Adrenal gland (tissue), 5 donors: ENCODE results near the gene RNF112.

Source experiments
- POLR2A ChIP-seq, 2 donors: fragments of 450-650 bp; IDR thresholded peaks; one replicate each; pipeline ENCODE4 v1.6.1; 2017; ENCODE audit warnings: antibody characterized with exemption in 2 of 2, mild to moderate bottlenecking in 2 of 2, moderate library complexity in 1 of 2
- TF ChIP-seq, protein P1 (sequence below), 6 experiments: fragments of 450-650 bp in 4 of 6; fragments of 200-600 bp in 2 of 6; sonication (generic) in 1 of 6; IDR thresholded peaks; 1 replicate in 5 of 6; 2 replicates in 1 of 6; pipeline versions ENCODE4 v1.5.1 to v1.8.0; 2016 to 2021; ENCODE audit warnings: antibody characterized with exemption in 6 of 6, mild to moderate bottlenecking in 2 of 6, moderate library complexity in 1 of 6
- donor health status: DM: no; HTN: no; CAD: no.

DNA sequence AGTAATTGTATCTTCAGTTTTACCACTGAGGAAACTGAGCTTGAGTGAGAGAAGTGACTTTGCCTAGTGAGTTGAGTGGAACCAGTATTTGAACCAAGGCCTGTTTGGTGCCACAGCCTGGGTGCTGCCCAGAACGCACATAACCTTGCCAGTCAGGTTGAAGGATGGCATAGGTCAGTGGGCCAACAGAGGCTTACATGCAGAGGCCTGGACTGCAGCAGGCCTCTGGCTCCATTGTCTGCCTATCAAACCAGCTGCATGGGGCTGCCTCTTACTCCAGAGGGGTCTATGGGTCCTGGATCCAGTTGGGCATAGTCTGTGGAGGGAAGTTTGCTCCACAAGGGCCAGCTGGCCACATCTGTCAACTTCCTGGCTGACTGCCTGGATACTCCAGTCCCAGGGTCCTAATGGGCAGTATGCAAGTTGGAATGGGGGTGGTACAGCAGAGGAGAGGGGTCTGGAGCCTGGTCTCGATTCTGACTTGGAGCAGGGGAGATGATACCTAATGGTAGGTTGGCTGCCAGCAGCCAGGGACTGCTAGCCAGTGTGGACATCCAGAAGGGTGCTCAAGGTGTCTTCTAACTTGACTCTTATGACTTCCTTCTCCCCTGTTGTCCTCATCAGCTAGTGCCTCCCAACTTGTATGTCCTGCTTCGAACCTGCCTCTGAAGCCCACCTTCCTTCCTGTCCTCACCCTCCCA lies 11.1 kb upstream of the RNF112 start:
- TF ChIP-seq, protein P1, sequence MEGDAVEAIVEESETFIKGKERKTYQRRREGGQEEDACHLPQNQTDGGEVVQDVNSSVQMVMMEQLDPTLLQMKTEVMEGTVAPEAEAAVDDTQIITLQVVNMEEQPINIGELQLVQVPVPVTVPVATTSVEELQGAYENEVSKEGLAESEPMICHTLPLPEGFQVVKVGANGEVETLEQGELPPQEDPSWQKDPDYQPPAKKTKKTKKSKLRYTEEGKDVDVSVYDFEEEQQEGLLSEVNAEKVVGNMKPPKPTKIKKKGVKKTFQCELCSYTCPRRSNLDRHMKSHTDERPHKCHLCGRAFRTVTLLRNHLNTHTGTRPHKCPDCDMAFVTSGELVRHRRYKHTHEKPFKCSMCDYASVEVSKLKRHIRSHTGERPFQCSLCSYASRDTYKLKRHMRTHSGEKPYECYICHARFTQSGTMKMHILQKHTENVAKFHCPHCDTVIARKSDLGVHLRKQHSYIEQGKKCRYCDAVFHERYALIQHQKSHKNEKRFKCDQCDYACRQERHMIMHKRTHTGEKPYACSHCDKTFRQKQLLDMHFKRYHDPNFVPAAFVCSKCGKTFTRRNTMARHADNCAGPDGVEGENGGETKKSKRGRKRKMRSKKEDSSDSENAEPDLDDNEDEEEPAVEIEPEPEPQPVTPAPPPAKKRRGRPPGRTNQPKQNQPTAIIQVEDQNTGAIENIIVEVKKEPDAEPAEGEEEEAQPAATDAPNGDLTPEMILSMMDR (IDR thresholded peaks at IDR 0.05): no peak
- TF ChIP-seq POLR2A (IDR thresholded peaks at IDR 0.05): no peak
